ENCODE data around the gene HMGN1.

HMGN1 gene

DNA sequence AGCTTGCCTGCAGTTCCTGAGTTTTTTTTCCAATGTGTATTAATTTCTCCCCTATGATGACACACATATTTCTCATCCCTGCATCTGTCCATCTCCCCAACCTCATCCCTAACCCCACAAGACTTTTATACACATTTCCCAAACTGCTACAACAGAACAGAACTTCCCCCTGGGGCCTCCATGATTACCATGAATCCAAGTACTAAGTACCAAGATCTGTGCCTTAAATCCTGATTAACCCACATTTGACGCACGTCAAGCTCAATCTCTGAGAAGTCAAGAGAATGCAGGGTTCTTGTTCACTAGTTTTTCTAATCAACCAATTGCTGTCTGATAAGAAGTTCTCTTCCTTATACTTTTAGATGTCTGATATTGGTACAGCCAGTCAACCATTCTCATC is 9.7 kb downstream of the HMGN1 start:
- Histone ChIP-seq H3K9me3 (ENCODE audit: control extremely low read depth in 1 of 5, control insufficient read depth in 4 of 5, insufficient read depth in 2 of 5, low read depth in 1 of 5, low read length in 4 of 5) (no peaks in the 10 kb centered on the region), H3K27ac (ENCODE audit: insufficient read depth in 1 of 2, low read depth in 1 of 2, low read length in 2 of 2, poor library complexity in 1 of 2, severe bottlenecking in 2 of 2) (no peak overlapping the region), H3K4me1 (ENCODE audit: control extremely low read depth in 1 of 4, control insufficient read depth in 4 of 4, insufficient read depth in 4 of 4, low read length in 3 of 4) (no peaks in the 10 kb centered on the region), H3K36me3 (ENCODE audit: control insufficient read depth in 4 of 4, insufficient read depth in 4 of 4, low read length in 3 of 4) (peaks cover 6 to 27% (median 14%) of the 10 kb centered on the region in 4 experiments), H3K4me3 (ENCODE audit: control insufficient read depth in 1 of 7, extremely low read depth in 1 of 7, insufficient read depth in 4 of 7, low read depth in 2 of 7, low read length in 6 of 7) (no peak overlapping the region), H3K27me3 (replicated peaks in 2 of 5; ENCODE audit: control insufficient read depth in 4 of 5, insufficient read depth in 5 of 5, low read length in 4 of 5) (no peaks in the 10 kb centered on the region)
- POLR2A ChIA-PET, result no interaction called here
- no peak for DNase-seq
- WGBS (ENCODE audit: insufficient coverage), result no CpG with 5 or more reads among the region's 2 CpGs
- CTCF ChIA-PET, result interaction anchor here (1.5 kb wide), 1 partner anchor 42 kb away, joined by 3 read pairs; no protein-coding TSS in a partner anchor

DNA sequence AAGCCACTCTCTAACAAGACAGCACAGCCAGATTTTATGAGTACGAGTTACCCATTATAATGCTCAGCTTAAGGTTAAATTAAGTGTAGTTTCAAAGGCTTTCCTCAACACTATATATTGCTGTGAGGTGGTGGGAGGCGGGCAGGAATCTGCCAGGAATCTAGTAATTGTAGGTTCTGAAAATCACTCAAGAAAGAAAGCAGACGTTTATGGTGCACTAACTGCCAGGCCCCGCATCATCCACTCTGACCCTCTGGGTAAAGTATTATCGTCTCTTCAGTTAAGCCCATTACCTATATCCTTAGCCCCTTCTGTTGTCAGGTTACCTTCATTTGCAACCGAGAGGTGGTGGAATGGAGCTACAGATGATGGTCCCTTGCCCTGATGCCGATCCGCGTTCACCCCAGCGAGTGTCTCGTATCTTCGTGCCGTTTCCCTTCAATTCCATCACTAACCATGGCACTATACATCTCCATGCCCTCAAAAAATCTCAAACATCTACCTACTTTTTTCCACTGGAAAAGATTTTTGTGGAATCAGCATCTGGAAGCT is 12.4 kb downstream of the HMGN1 start:
- 98% methylated on average over 9 of the region's 13 CpGs for WGBS (ENCODE audit: insufficient coverage)
- Histone ChIP-seq H3K36me3 (ENCODE audit: control insufficient read depth in 4 of 4, insufficient read depth in 4 of 4, low read length in 3 of 4) (peaks cover 0 to 11% (median 3%) of the 10 kb centered on the region in 4 experiments), H3K27ac (ENCODE audit: insufficient read depth in 1 of 2, low read depth in 1 of 2, low read length in 2 of 2, poor library complexity in 1 of 2, severe bottlenecking in 2 of 2) (no peak overlapping the region), H3K27me3 (replicated peaks in 2 of 5; ENCODE audit: control insufficient read depth in 4 of 5, insufficient read depth in 5 of 5, low read length in 4 of 5) (no peaks in the 10 kb centered on the region), H3K9me3 (ENCODE audit: control extremely low read depth in 1 of 5, control insufficient read depth in 4 of 5, insufficient read depth in 2 of 5, low read depth in 1 of 5, low read length in 4 of 5) (no peaks in the 10 kb centered on the region), H3K4me3 (ENCODE audit: control insufficient read depth in 1 of 7, extremely low read depth in 1 of 7, insufficient read depth in 4 of 7, low read depth in 2 of 7, low read length in 6 of 7) (no peak overlapping the region), H3K4me1 (ENCODE audit: control extremely low read depth in 1 of 4, control insufficient read depth in 4 of 4, insufficient read depth in 4 of 4, low read length in 3 of 4) (no peaks in the 10 kb centered on the region)
- DNase-seq, result no peak
- ChIA-PET CTCF (interaction anchor here (2.3 kb wide), 1 partner anchor 58 kb away, joined by 5 read pairs; no protein-coding TSS in a partner anchor), POLR2A (no interaction called here)

DNA sequence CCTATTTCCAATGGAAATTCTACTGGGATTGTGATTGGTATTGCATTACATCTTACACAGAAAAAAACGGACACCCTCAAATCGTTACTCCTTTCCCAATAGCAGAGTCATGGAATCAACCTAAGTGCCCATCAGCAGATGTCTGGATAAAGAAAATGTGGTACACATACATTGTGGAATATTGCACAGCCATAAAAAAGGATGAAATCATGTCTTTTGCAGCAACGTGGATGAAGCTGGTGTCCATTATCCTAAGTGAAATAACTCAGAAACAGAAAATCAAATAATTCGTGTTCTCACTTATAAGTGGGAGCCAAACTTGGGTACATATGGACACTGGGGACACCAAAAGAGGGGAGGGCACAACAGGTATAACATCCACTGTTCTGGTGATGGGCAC is 14.3 kb downstream of the HMGN1 start:
- ChIA-PET POLR2A (no interaction called here), CTCF (no interaction called here)
- Histone ChIP-seq H3K36me3 (ENCODE audit: control insufficient read depth in 4 of 4, insufficient read depth in 4 of 4, low read length in 3 of 4) (no peaks in the 10 kb centered on the region), H3K4me1 (ENCODE audit: control extremely low read depth in 1 of 4, control insufficient read depth in 4 of 4, insufficient read depth in 4 of 4, low read length in 3 of 4) (no peaks in the 10 kb centered on the region), H3K4me3 (ENCODE audit: control insufficient read depth in 1 of 7, extremely low read depth in 1 of 7, insufficient read depth in 4 of 7, low read depth in 2 of 7, low read length in 6 of 7) (no peak overlapping the region), H3K27me3 (replicated peaks in 2 of 5; ENCODE audit: control insufficient read depth in 4 of 5, insufficient read depth in 5 of 5, low read length in 4 of 5) (no peaks in the 10 kb centered on the region), H3K27ac (ENCODE audit: insufficient read depth in 1 of 2, low read depth in 1 of 2, low read length in 2 of 2, poor library complexity in 1 of 2, severe bottlenecking in 2 of 2) (no peak overlapping the region), H3K9me3 (ENCODE audit: control extremely low read depth in 1 of 5, control insufficient read depth in 4 of 5, insufficient read depth in 2 of 5, low read depth in 1 of 5, low read length in 4 of 5) (no peaks in the 10 kb centered on the region)
- 100% methylated on average over 1 of the region's 4 CpGs for WGBS (ENCODE audit: insufficient coverage)
- no peak for DNase-seq

DNA sequence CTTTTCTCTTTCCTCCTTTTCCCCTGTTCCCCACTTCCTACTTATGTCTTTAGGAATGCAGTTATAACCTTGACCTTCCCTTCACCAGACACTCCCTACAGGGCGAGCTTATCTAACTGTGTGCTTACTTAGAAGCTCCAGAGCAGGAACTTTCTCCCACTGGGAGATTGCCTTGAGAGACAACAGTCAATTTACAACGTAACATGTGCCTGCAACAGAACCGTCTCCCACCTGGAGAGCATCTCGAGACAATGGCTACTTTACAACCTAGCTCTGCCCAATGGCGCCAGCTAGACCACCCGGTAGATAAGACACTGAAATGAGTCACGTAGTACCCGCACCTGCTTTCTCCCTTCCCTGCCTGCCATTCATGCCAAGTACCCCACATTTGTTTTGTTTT is 16.7 kb downstream of the HMGN1 start:
- Histone ChIP-seq H3K36me3 (ENCODE audit: control insufficient read depth in 4 of 4, insufficient read depth in 4 of 4, low read length in 3 of 4) (no peaks in the 10 kb centered on the region), H3K4me1 (ENCODE audit: control extremely low read depth in 1 of 4, control insufficient read depth in 4 of 4, insufficient read depth in 4 of 4, low read length in 3 of 4) (no peaks in the 10 kb centered on the region), H3K27me3 (replicated peaks in 2 of 5; ENCODE audit: control insufficient read depth in 4 of 5, insufficient read depth in 5 of 5, low read length in 4 of 5) (no peaks in the 10 kb centered on the region), H3K27ac (ENCODE audit: insufficient read depth in 1 of 2, low read depth in 1 of 2, low read length in 2 of 2, poor library complexity in 1 of 2, severe bottlenecking in 2 of 2) (no peak overlapping the region), H3K9me3 (ENCODE audit: control extremely low read depth in 1 of 5, control insufficient read depth in 4 of 5, insufficient read depth in 2 of 5, low read depth in 1 of 5, low read length in 4 of 5) (no peaks in the 10 kb centered on the region), H3K4me3 (ENCODE audit: control insufficient read depth in 1 of 7, extremely low read depth in 1 of 7, insufficient read depth in 4 of 7, low read depth in 2 of 7, low read length in 6 of 7) (no peak overlapping the region)
- ChIA-PET CTCF (interaction anchor here (1.1 kb wide), 1 partner anchor 15 kb away, joined by 3 read pairs; no protein-coding TSS in a partner anchor), POLR2A (no interaction called here)
- 93% methylated on average over 8 of the region's 8 CpGs for WGBS (ENCODE audit: insufficient coverage)
- DNase-seq, result no peak

DNA sequence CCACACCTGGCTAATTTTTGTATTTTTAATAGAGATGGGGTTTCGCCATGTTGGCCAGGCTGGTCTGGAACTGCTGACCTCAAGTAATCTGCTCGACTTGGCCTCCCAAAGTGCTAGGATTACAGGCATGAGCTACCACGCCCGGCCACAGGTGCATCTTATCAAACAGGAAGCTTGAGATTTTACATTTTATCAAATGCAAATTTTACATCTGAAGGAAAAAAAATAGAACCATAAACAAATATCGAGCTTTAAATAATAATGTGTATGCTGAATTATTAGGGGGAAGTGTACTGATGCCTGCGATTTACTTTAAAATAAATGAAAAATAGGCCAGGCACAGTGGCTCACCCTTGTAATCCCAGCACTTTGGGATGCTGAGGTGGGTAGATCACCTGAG is 18.9 kb downstream of the HMGN1 start:
- POLR2A ChIA-PET, result interaction anchor here (0.9 kb wide), 1 partner anchor 16 kb away, joined by 3 read pairs; the partner anchor contains the start of gene BRWD1
- Histone ChIP-seq H3K9me3 (ENCODE audit: control extremely low read depth in 1 of 5, control insufficient read depth in 4 of 5, insufficient read depth in 2 of 5, low read depth in 1 of 5, low read length in 4 of 5) (no peaks in the 10 kb centered on the region), H3K4me3 (ENCODE audit: control insufficient read depth in 1 of 7, extremely low read depth in 1 of 7, insufficient read depth in 4 of 7, low read depth in 2 of 7, low read length in 6 of 7) (no peak overlapping the region), H3K27me3 (replicated peaks in 2 of 5; ENCODE audit: control insufficient read depth in 4 of 5, insufficient read depth in 5 of 5, low read length in 4 of 5) (no peaks in the 10 kb centered on the region), H3K4me1 (ENCODE audit: control extremely low read depth in 1 of 4, control insufficient read depth in 4 of 4, insufficient read depth in 4 of 4, low read length in 3 of 4) (no peaks in the 10 kb centered on the region), H3K27ac (ENCODE audit: insufficient read depth in 1 of 2, low read depth in 1 of 2, low read length in 2 of 2, poor library complexity in 1 of 2, severe bottlenecking in 2 of 2) (no peak overlapping the region), H3K36me3 (ENCODE audit: control insufficient read depth in 4 of 4, insufficient read depth in 4 of 4, low read length in 3 of 4) (no peaks in the 10 kb centered on the region)
- WGBS (ENCODE audit: insufficient coverage), result 92% methylated on average over 2 of the region's 6 CpGs
- CTCF ChIA-PET, result interaction anchor here (1.7 kb wide), 1 partner anchor 58 kb away, joined by 4 read pairs; no protein-coding TSS in a partner anchor
- no peak for DNase-seq

DNA sequence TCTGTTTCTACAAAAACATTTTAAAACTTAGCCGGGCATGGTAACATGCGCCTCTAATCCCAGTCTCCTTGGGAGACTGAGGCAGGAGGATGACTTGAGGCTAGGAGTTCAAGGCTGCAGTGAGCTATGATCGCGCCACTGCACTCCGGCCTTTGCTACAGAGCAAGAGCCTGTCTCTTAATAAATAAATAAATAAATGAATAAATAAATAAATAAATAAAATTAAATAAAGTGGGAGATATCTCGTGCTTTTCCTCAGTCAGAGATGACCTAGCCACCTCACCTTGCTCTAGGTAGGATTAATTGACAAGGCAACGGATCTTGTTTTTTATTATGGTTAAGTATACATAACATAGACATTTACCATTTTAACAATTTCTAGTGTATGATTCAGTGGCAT is 21.2 kb downstream of the HMGN1 start:
- Histone ChIP-seq H3K36me3 (ENCODE audit: control insufficient read depth in 4 of 4, insufficient read depth in 4 of 4, low read length in 3 of 4) (no peaks in the 10 kb centered on the region), H3K4me3 (ENCODE audit: control insufficient read depth in 1 of 7, extremely low read depth in 1 of 7, insufficient read depth in 4 of 7, low read depth in 2 of 7, low read length in 6 of 7) (no peak overlapping the region), H3K27ac (ENCODE audit: insufficient read depth in 1 of 2, low read depth in 1 of 2, low read length in 2 of 2, poor library complexity in 1 of 2, severe bottlenecking in 2 of 2) (no peak overlapping the region), H3K4me1 (ENCODE audit: control extremely low read depth in 1 of 4, control insufficient read depth in 4 of 4, insufficient read depth in 4 of 4, low read length in 3 of 4) (no peaks in the 10 kb centered on the region), H3K27me3 (replicated peaks in 2 of 5; ENCODE audit: control insufficient read depth in 4 of 5, insufficient read depth in 5 of 5, low read length in 4 of 5) (no peaks in the 10 kb centered on the region), H3K9me3 (ENCODE audit: control extremely low read depth in 1 of 5, control insufficient read depth in 4 of 5, insufficient read depth in 2 of 5, low read depth in 1 of 5, low read length in 4 of 5) (no peaks in the 10 kb centered on the region)
- no peak for DNase-seq
- WGBS (ENCODE audit: insufficient coverage), result 100% methylated on average over 2 of the region's 7 CpGs
- ChIA-PET POLR2A (no interaction called here), CTCF (interaction anchor here (1.6 kb wide), 1 partner anchor 13 kb away, joined by 5 read pairs; no protein-coding TSS in a partner anchor)

DNA sequence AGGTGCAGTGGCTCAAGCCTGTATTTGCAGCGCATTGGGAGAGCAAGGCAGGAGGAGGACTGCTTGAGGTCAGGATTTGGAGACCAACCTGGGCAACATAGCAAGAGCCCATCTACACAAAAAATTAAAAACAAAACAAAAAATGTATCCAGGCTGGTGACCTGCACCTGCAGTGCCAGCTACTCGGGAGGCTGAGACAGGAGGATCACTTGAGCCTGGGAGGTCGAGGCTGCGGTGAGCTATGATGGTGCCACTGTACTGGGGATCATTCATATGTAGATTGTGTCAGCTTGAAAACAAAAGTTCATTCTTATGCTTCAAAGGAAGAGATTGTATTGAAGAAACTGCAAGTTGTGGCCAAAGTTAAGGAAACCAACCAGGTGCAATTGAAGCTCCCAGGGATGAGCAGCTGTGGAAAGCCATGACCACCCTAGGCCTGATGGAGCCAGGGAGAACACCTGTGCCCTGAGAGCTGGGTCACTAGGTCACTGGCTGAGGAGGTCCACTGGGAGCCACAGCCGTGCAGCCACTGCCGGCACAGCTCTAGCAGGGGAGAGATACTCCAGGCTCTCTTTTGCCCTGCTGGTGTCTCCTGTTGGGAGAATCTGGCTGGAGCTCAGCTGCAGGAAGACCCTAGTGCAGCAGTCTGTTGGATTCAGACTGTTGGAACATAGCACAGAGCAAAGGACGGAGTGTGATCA is 22.1 kb downstream of the HMGN1 start:
- no peak overlapping the region for H3K27ac ChIP-seq (ENCODE audit: insufficient read depth in 1 of 2, low read depth in 1 of 2, low read length in 2 of 2, poor library complexity in 1 of 2, severe bottlenecking in 2 of 2)
- no peak for DNase-seq
- H3K9me3 ChIP-seq (ENCODE audit: control extremely low read depth in 1 of 5, control insufficient read depth in 4 of 5, insufficient read depth in 2 of 5, low read depth in 1 of 5, low read length in 4 of 5), result no peaks in the 10 kb centered on the region
- CTCF ChIA-PET, result interaction anchor here (1.6 kb wide), 1 partner anchor 14 kb away, joined by 5 read pairs; no protein-coding TSS in a partner anchor
- H3K36me3 ChIP-seq (ENCODE audit: control insufficient read depth in 4 of 4, insufficient read depth in 4 of 4, low read length in 3 of 4), result no peaks in the 10 kb centered on the region
- no peaks in the 10 kb centered on the region for H3K4me1 ChIP-seq (ENCODE audit: control extremely low read depth in 1 of 4, control insufficient read depth in 4 of 4, insufficient read depth in 4 of 4, low read length in 3 of 4)
- no peak overlapping the region for H3K4me3 ChIP-seq (ENCODE audit: control insufficient read depth in 1 of 7, extremely low read depth in 1 of 7, insufficient read depth in 4 of 7, low read depth in 2 of 7, low read length in 6 of 7)
- POLR2A ChIA-PET, result interaction anchor here (0.6 kb wide), 1 partner anchor 9 kb away, joined by 3 read pairs; no protein-coding TSS in a partner anchor
- no peaks in the 10 kb centered on the region for H3K27me3 ChIP-seq (replicated peaks in 2 of 5; ENCODE audit: control insufficient read depth in 4 of 5, insufficient read depth in 5 of 5, low read length in 4 of 5)
- WGBS (ENCODE audit: insufficient coverage), result 100% methylated on average over 6 of the region's 7 CpGs

Measured in common myeloid progenitor, CD34-positive (primary cell).